Lower leg skin (tissue), 4 donors: ENCODE data around the gene FLRT2. TPM values are rescaled to one million over a fixed set of nuclear protein-coding genes. Genes with fewer than 3 reads are reported as not detected.
A peak's percentile ranks its signal among the peaks of the same experiment; 100 is the strongest.

Experiments used
- DNase-seq, 2 donors: peaks; one replicate each; pipeline ENCODE4 v3.0.0-alpha.2; 2019; ENCODE audit warnings: low spot score in 2 of 2
- H3K4me3 ChIP-seq: fragments of 200-600 bp; sonication (generic); 2 replicates; pipeline ENCODE4 v1.5.1; 2017; ENCODE audit warnings: mild to moderate bottlenecking, low read depth; ENCODE audit not compliant: poor library complexity, severe bottlenecking
- CTCF ChIP-seq, 3 donors: fragments of 450-650 bp; IDR thresholded peaks; one replicate each; pipeline ENCODE4 v1.5.1; 2016; ENCODE audit warnings: antibody characterized with exemption in 3 of 3, mild to moderate bottlenecking in 3 of 3, moderate library complexity in 2 of 3
- POLR2A ChIP-seq, 2 donors: fragments of 450-650 bp; IDR thresholded peaks; one replicate each; pipeline ENCODE4 v1.6.1; 2016 to 2017; ENCODE audit warnings: antibody characterized with exemption in 2 of 2, mild to moderate bottlenecking in 1 of 2, moderate library complexity in 1 of 2
- WGBS, 2 donors: methylation state at CpG; one replicate each; pipeline ENCODE4 v1.1.5; 2018; 5-methylcytosine and 5-hydroxymethylcytosine counted together
- intact Hi-C: fragments of 100-400 bp; cut with DNase I; formaldehyde crosslinking; loops from one replicate; pipeline ENCODE4 v1.15.0; 2023; ENCODE audit warnings: low total_unique reads
- total RNA-seq, 4 donors: library from RNA; depleted of rRNA; stranded (reverse); fragments of >200 nt; gene quantifications; one replicate each; pipeline ENCODE4 v1.1.0, GENCODE V29; 2016

Gene FLRT2
- total RNA-seq = 10 to 100 TPM; 11.5 to 36.5 (median 28.0) TPM

- DNase-seq = peak; percentile 56 to 91
- TF ChIP-seq POLR2A (IDR thresholded peaks at IDR 0.05) (no peak), CTCF (IDR thresholded peaks at IDR 0.05) (no peak)
- H3K4me3 ChIP-seq = peak within 1 kb of the TSS; percentile 44
- 0 to 2% methylated on average over 35 to 51 of the region's 57 CpGs for WGBS, 2 donors
- intact Hi-C loops = no loop called here
These were observed at the start of gene FLRT2 for GRCh38 chr14:85529803-85530574. Gene FLRT2, plus strand, starts transcription at chr14:85530144. Its CDS starts 91,371 bp downstream, at chr14:85621515.

- TF ChIP-seq POLR2A (IDR thresholded peaks at IDR 0.05) = no peak
- TF ChIP-seq CTCF (IDR thresholded peaks at IDR 0.05) = no peak
- intact Hi-C loops = no loop called here
- DNase-seq = no peak
- 85 to 88% methylated on average over 3 of the region's 3 CpGs for WGBS, 2 donors
- no peak overlapping the region for H3K4me3 ChIP-seq
These were observed 48.5 kb upstream of the FLRT2 start for GRCh38 chr14:85481471-85481870.

- WGBS, 2 donors = 77 to 97% methylated on average over 4 of the region's 4 CpGs
- TF ChIP-seq POLR2A (IDR thresholded peaks at IDR 0.05) (no peak), CTCF (IDR thresholded peaks at IDR 0.05) (no peak)
- no peak overlapping the region for H3K4me3 ChIP-seq
- DNase-seq = no peak
- intact Hi-C loops = no loop called here
These were observed 47.4 kb upstream of the FLRT2 start for GRCh38 chr14:85482552-85482951.

- WGBS, 2 donors = 23 to 28% methylated on average over 2 of the region's 2 CpGs
- intact Hi-C loops = no loop called here
- no peak for DNase-seq
- H3K4me3 ChIP-seq = no peak overlapping the region
- TF ChIP-seq CTCF (IDR thresholded peaks at IDR 0.05) (no peak), POLR2A (IDR thresholded peaks at IDR 0.05) (no peak)
These were observed 46.9 kb upstream of the FLRT2 start for GRCh38 chr14:85483037-85483436.

GRCh38 chr14:85483652-85484051 is 46.3 kb upstream of the FLRT2 start:
- intact Hi-C loops = no loop called here

More at GRCh38 chr14:85483652-85484051, 46.3 kb upstream of the FLRT2 start:
- no peak for DNase-seq
- no peak overlapping the region for H3K4me3 ChIP-seq
- TF ChIP-seq POLR2A (IDR thresholded peaks at IDR 0.05) (no peak), CTCF (IDR thresholded peaks at IDR 0.05) (no peak)
